HG03442 (cell line): ENCODE data around the gene CCDC63.
"Not testable (repeated sequence)": the region's sequence is repeated elsewhere in the genome, so short reads cannot be mapped to it uniquely, and the experiment has no call there.

Experiments
- ATAC-seq: cut with Tn5 transposase; IDR thresholded peaks from one replicate; pipeline ENCODE4 v1.9.1; 2021; ENCODE audit warnings: mild to moderate bottlenecking, moderate library complexity; ENCODE audit not compliant: unreplicated experiment

Gene CCDC63

DNA sequence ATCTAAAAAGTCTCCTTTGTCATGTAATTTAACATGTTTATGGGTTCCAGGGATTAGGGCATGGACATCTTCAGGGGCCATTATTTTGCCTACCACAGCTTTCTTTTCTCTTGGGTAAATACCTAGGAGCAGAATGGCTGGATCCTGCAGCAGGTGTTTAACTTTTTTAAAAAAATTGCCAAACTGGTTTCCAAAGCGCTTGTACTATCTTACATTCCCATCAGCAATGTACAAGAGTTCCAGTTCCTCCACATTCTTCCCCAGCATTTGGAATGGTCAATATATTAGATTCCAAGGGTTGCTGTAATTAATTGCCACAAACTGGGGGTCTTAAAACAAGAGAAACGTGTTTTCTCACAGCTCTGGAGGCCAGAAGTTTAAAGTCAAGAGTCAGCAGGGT is 101.3 kb downstream of the CCDC63 start:
- ATAC-seq, result no peak

- not testable (repeated sequence) for ATAC-seq
Measured at GRCh38 chr12:110950466-110950865, 103.7 kb downstream of the CCDC63 start.

- not testable (repeated sequence) for ATAC-seq
Measured at GRCh38 chr12:110950867-110951266, 104.1 kb downstream of the CCDC63 start.
